CD14-positive monocyte (primary cell): ENCODE measurements around the gene TOLLIP. TPM values are rescaled to one million over a fixed set of nuclear protein-coding genes. Genes with fewer than 3 reads are reported as not detected.

Experiments
- DNase-seq, 3 donors: peaks; one replicate each; pipeline ENCODE4 v3.0.0-alpha.2; 2011 to 2022
- H2AFZ ChIP-seq: 2 replicates; pipeline ENCODE4 v1.6.0; 2012; ENCODE audit warnings: mild to moderate bottlenecking, low read depth, low read length, inconsistent platforms; ENCODE audit not compliant: insufficient read depth, poor library complexity, severe bottlenecking
- H3K27ac ChIP-seq, 2 donors: 1 replicate in 1 of 2; 2 replicates in 1 of 2; pipeline ENCODE4 v1.5.1; 2012 to 2013; ENCODE audit warnings: low read length in 2 of 2, control low read depth in 1 of 2, inconsistent platforms in 1 of 2, low read depth in 1 of 2, mild to moderate bottlenecking in 1 of 2
- H3K27me3 ChIP-seq, 2 donors: one replicate each; pipeline versions ENCODE4 v1.6.0 to v1.6.1; 2011 to 2013; ENCODE audit warnings: low read length in 2 of 2; ENCODE audit not compliant: control insufficient read depth in 2 of 2, insufficient read depth in 2 of 2
- H3K36me3 ChIP-seq, 2 donors: replicated peaks in 1 of 2; 1 replicate in 1 of 2; 2 replicates in 1 of 2; pipeline versions ENCODE4 v1.5.1 to v1.6.1; 2012 to 2013; ENCODE audit warnings: low read length in 2 of 2, control low read depth in 1 of 2, inconsistent platforms in 1 of 2, mild to moderate bottlenecking in 1 of 2; ENCODE audit not compliant: insufficient read depth in 2 of 2, control insufficient read depth in 1 of 2
- H3K4me1 ChIP-seq, 2 donors: 1 replicate in 1 of 2; 2 replicates in 1 of 2; pipeline versions ENCODE4 v1.5.1 to v1.6.1; 2012 to 2013; ENCODE audit warnings: low read length in 2 of 2, control low read depth in 1 of 2, inconsistent platforms in 1 of 2, mild to moderate bottlenecking in 1 of 2, moderate library complexity in 1 of 2; ENCODE audit not compliant: insufficient read depth in 2 of 2, control insufficient read depth in 1 of 2
- H3K4me2 ChIP-seq: replicated peaks from 2 replicates; pipeline ENCODE3; 2012; ENCODE audit warnings: low read length, moderate library complexity, mild to moderate bottlenecking; ENCODE audit not compliant: poor library complexity, severe bottlenecking; ENCODE audit errors: extremely low read depth
- H3K4me3 ChIP-seq, 3 experiments: fragments of 200-600 bp in 1 of 3; sonication (generic) in 1 of 3; replicated peaks in 1 of 3; 1 replicate in 2 of 3; 2 replicates in 1 of 3; pipeline ENCODE4 v1.5.1; 2011 to 2013; ENCODE audit warnings: low read length in 3 of 3, mild to moderate bottlenecking in 3 of 3, control low read depth in 2 of 3, low read depth in 2 of 3, inconsistent platforms in 1 of 3, moderate library complexity in 1 of 3
- H3K79me2 ChIP-seq: 2 replicates; pipeline ENCODE4 v1.6.0; 2012; ENCODE audit warnings: mild to moderate bottlenecking, control low read depth, inconsistent platforms, low read length, moderate library complexity; ENCODE audit not compliant: insufficient read depth
- H3K9ac ChIP-seq: 2 replicates; pipeline ENCODE4 v1.6.0; 2017; ENCODE audit warnings: low read length, mild to moderate bottlenecking; ENCODE audit not compliant: insufficient read depth, poor library complexity, severe bottlenecking
- H3K9me3 ChIP-seq, 2 donors: replicated peaks in 1 of 2; 1 replicate in 1 of 2; 2 replicates in 1 of 2; pipeline versions ENCODE4 v1.5.1 to v1.6.1; 2012 to 2013; ENCODE audit warnings: low read length in 2 of 2, control low read depth in 1 of 2; ENCODE audit not compliant: control insufficient read depth in 1 of 2, insufficient read depth in 1 of 2
- H4K20me1 ChIP-seq: 2 replicates; pipeline ENCODE4 v1.6.0; 2012; ENCODE audit warnings: mild to moderate bottlenecking, low read length, control low read depth, moderate library complexity; ENCODE audit not compliant: insufficient read depth
- H3K27ac Mint-ChIP-seq, 7 donors: one replicate each; pipeline ENCODE4 v1.8.0; 2020; ENCODE audit warnings: mild to moderate bottlenecking in 7 of 7, mixed read lengths in 7 of 7, moderate library complexity in 6 of 7, inconsistent platforms in 2 of 7
- H3K27me3 Mint-ChIP-seq, 3 donors: one replicate each; pipeline ENCODE4 v1.8.0; 2021 to 2022; ENCODE audit warnings: low read depth in 3 of 3, mild to moderate bottlenecking in 3 of 3, mixed read lengths in 3 of 3, moderate library complexity in 3 of 3, inconsistent platforms in 1 of 3
- H3K36me3 Mint-ChIP-seq, 2 donors: one replicate each; pipeline ENCODE4 v1.8.0; 2020; ENCODE audit warnings: mixed read lengths in 2 of 2, inconsistent platforms in 1 of 2, mild to moderate bottlenecking in 1 of 2
- H3K4me1 Mint-ChIP-seq: one replicate; pipeline ENCODE4 v1.8.0; 2020; ENCODE audit warnings: mild to moderate bottlenecking, mixed read lengths
- H3K4me3 Mint-ChIP-seq, 2 donors: one replicate each; pipeline ENCODE4 v1.8.0; 2020; ENCODE audit warnings: mild to moderate bottlenecking in 2 of 2, mixed read lengths in 2 of 2, moderate library complexity in 1 of 2
- H3K9me3 Mint-ChIP-seq, 7 donors: one replicate each; pipeline ENCODE4 v1.8.0; 2020 to 2022; ENCODE audit warnings: mixed read lengths in 7 of 7, mild to moderate bottlenecking in 6 of 7, moderate library complexity in 6 of 7, inconsistent platforms in 2 of 7
- WGBS: methylation state at CpG from one replicate; pipeline ENCODE4 v1.1.5; 2013; ENCODE audit warnings: missing lambda C conversion rate; ENCODE audit not compliant: insufficient coverage; 5-methylcytosine and 5-hydroxymethylcytosine counted together
- intact Hi-C, 2 donors: fragments of 100-400 bp; cut with micrococcal nuclease; formaldehyde crosslinking; loops; one replicate each; pipeline versions ENCODE4 v1.15.0 to v1.15.1; 2023
- polyA plus RNA-seq, 3 donors: library from polyadenylated mRNA; depleted of rRNA in 1 of 3; unstranded in 2 of 3; stranded (reverse) in 1 of 3; fragments of 300-500 nt in 2 of 3; fragments of >200 nt in 1 of 3; fragmentation: Illumina TruSeq in 2 of 3; gene quantifications; 1 replicate in 2 of 3; 2 replicates in 1 of 3; pipeline ENCODE4 v1.2.3, GENCODE V29; 2012 to 2021
- TF ChIP-seq, protein P1 (sequence below): fragments of 200-600 bp; IDR thresholded peaks from one replicate; pipeline ENCODE4 v1.8.0; 2022; ENCODE audit warnings: antibody characterized with exemption, mild to moderate bottlenecking

The TOLLIP gene
- polyA plus RNA-seq, 3 donors: 67.9 to 72.1 (median 71.7) TPM

DNA sequence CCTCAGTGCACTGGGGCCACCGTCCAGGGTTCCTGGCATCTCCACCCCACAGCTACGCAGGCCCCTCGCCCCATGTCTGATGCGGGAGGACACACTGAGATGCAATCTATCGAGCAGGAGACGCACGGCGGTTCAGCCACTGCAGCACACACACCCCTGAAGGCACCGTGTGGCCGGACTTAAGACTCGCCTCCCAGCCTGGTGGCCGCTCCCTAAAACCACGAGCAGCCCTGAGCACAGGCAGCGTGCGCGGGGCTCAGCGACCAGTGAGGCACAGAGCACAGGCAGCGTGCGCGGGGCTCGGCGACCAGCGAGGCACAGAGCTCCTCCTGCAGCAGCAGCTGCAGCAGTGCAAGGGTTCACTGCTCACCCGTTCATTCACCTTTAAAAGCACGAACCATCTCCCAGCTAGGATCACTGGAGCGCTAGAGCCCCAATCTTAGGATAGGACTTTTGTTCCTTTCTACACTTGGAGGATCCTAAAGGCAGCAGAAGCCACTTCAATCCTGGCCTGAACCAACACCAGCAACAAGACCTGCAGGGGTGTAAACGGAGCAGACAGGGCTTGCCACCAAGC is 31.4 kb downstream of the TOLLIP start:
- no peak overlapping the region for H3K9ac ChIP-seq
- TF ChIP-seq, protein P1, sequence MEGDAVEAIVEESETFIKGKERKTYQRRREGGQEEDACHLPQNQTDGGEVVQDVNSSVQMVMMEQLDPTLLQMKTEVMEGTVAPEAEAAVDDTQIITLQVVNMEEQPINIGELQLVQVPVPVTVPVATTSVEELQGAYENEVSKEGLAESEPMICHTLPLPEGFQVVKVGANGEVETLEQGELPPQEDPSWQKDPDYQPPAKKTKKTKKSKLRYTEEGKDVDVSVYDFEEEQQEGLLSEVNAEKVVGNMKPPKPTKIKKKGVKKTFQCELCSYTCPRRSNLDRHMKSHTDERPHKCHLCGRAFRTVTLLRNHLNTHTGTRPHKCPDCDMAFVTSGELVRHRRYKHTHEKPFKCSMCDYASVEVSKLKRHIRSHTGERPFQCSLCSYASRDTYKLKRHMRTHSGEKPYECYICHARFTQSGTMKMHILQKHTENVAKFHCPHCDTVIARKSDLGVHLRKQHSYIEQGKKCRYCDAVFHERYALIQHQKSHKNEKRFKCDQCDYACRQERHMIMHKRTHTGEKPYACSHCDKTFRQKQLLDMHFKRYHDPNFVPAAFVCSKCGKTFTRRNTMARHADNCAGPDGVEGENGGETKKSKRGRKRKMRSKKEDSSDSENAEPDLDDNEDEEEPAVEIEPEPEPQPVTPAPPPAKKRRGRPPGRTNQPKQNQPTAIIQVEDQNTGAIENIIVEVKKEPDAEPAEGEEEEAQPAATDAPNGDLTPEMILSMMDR: no peak
- H3K9me3 ChIP-seq: no peaks in the 10 kb centered on the region
- no peak overlapping the region for H3K4me2 ChIP-seq
- H3K4me3 Mint-ChIP-seq: no peak overlapping the region
- peaks cover 64 to 87% of the 10 kb centered on the region in 2 donors for H3K36me3 Mint-ChIP-seq
- no peaks in the 10 kb centered on the region for H3K27me3 ChIP-seq
- H2AFZ ChIP-seq: no peak overlapping the region
- H3K9me3 Mint-ChIP-seq: peaks cover 0 to 3% (median 0%) of the 10 kb centered on the region in 7 donors
- H3K36me3 ChIP-seq: peaks cover 85 to 88% of the 10 kb centered on the region in 2 donors
- H3K27me3 Mint-ChIP-seq: peaks cover 0 to 3% (median 0%) of the 10 kb centered on the region in 3 donors
- H3K27ac Mint-ChIP-seq: no peak overlapping the region
- H4K20me1 ChIP-seq: peaks cover 91% of the 10 kb centered on the region
- 94% methylated on average over 26 of the region's 27 CpGs for WGBS
- intact Hi-C loops: no loop called here
- no peaks in the 10 kb centered on the region for H3K4me1 ChIP-seq
- DNase-seq: no peak
- H3K79me2 ChIP-seq: peaks cover 12% of the 10 kb centered on the region
- no peak overlapping the region for H3K27ac ChIP-seq
- no peak overlapping the region for H3K4me3 ChIP-seq
- H3K4me1 Mint-ChIP-seq: no peaks in the 10 kb centered on the region

DNA sequence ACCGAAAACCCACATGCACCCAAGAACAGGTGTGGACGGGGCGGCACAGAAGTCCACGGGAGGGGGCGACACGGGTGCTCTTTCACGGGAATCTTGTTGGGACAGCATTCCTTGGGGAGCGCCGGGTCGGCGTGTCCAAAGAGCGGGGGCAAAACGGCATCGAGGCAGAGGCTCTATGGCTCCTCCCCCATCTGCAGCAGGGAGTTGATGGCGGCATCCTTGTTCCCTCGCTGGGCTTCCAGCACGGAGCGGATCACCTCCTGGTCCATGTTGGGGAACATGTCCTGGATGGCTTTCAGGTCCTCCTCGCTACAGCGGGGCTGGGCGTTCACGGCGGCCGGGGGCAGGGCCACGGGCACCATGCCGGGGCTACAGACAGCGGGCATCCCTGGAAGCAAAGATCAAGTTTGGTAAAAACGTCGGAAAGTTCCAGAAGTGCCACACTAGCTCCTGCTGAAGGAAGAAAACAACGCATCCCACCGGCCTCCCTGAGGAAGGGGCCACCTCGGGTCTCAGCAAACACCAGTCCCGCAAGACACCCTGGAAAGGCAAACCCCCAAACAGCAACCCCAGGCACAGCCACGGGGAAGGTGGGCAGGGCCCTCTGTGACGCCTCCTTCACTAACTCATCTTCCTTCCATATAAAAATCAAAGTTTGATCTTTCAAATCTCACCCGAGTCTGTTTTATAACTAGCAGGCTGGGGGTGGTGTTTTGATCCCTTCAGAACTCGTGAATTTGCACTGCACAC is 32.4 kb downstream of the TOLLIP start:
- Histone ChIP-seq H3K9me3 (no peaks in the 10 kb centered on the region), H3K36me3 (peaks cover 82 to 89% of the 10 kb centered on the region in 2 donors), H3K27me3 (no peaks in the 10 kb centered on the region), H4K20me1 (peaks cover 92% of the 10 kb centered on the region), H3K4me1 (no peaks in the 10 kb centered on the region), H2AFZ (no peak overlapping the region), H3K9ac (no peak overlapping the region), H3K4me3 (no peak overlapping the region), H3K27ac (no peak overlapping the region), H3K4me2 (no peak overlapping the region), H3K79me2 (peaks cover 12% of the 10 kb centered on the region)
- Mint-ChIP-seq H3K36me3 (peaks cover 60 to 88% of the 10 kb centered on the region in 2 donors), H3K27ac (no peak overlapping the region), H3K9me3 (peaks cover 0 to 3% (median 0%) of the 10 kb centered on the region in 7 donors), H3K4me3 (no peak overlapping the region), H3K4me1 (no peaks in the 10 kb centered on the region), H3K27me3 (peaks cover 0 to 3% (median 0%) of the 10 kb centered on the region in 3 donors)
- DNase-seq: no peak
- intact Hi-C loops: no loop called here
- WGBS: 96% methylated on average over 35 of the region's 37 CpGs
- TF ChIP-seq, protein P1: no peak
